ENCODE measurements around the gene TECPR2. TPM values are rescaled to one million over a fixed set of nuclear protein-coding genes. Genes with fewer than 3 reads are reported as not detected.

Gene TECPR2
- total and polyA plus RNA-seq, 8 donors: 3.3 to 18.2 (median 10.5) TPM

DNA sequence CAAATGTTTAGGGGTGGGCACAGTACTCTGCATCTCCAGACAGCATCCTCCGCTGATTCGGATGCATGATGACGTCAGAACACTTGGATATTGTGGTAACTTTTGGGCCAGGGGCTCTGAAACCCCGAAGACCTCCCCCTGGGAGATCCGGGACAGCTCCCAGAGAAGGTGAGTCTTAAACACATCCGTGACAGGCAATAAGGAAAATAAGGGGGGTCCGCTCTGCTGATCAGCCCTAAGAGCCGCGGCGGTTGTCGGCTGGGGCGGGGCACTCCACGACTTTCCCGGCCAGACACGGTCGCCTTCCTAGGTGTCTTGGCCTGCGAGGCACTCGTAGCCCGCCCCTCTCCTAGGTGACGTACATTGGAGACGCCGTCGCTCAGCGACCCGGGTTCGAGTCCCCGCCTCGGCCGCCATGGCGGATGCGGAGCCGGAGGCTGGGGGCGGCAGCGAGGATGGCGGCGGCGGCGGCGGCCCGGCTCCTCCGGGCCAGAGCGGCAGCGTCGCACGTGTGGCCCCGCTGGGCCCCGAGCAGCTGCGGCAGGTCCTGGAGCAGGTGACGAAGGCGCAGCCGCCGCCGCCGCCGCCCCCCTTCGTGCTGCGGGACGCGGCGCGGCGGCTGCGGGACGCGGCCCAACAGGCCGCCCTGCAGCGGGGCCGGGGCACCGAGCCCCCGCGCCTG is 43.2 kb upstream of the TECPR2 start, which contains the start of gene ZNF839:
Gene ZNF839 (plus strand): TSS at position 396 of the 682 bp plus-strand sequence. CDS start 20 bp downstream, at position 416.
- peaks cover 6 to 17% (median 10%) of the 10 kb centered on the region in 3 donors for H3K4me1 ChIP-seq
- ATAC-seq: peak; percentile 58 to 78 (median 70)
- TF ChIP-seq, protein P1, sequence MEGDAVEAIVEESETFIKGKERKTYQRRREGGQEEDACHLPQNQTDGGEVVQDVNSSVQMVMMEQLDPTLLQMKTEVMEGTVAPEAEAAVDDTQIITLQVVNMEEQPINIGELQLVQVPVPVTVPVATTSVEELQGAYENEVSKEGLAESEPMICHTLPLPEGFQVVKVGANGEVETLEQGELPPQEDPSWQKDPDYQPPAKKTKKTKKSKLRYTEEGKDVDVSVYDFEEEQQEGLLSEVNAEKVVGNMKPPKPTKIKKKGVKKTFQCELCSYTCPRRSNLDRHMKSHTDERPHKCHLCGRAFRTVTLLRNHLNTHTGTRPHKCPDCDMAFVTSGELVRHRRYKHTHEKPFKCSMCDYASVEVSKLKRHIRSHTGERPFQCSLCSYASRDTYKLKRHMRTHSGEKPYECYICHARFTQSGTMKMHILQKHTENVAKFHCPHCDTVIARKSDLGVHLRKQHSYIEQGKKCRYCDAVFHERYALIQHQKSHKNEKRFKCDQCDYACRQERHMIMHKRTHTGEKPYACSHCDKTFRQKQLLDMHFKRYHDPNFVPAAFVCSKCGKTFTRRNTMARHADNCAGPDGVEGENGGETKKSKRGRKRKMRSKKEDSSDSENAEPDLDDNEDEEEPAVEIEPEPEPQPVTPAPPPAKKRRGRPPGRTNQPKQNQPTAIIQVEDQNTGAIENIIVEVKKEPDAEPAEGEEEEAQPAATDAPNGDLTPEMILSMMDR (IDR thresholded peaks at IDR 0.05): no peak
- H3K9me3 ChIP-seq: no peaks in the 10 kb centered on the region
- peak within 1 kb of the TSS; percentile 57 to 82 (median 68) for H3K4me3 ChIP-seq
- H3K27me3 ChIP-seq: no peaks in the 10 kb centered on the region
- FAIRE-seq: no peak
- WGBS, 2 donors: 0% methylated on average over 36 to 71 of the region's 71 CpGs
- peak; percentile 90 to 97 (median 93) for DNase-seq
- H3K36me3 ChIP-seq: no peaks in the 10 kb centered on the region
- intact Hi-C loops (cut with DNase I): no loop called here
- H3K27ac ChIP-seq: peak within 1 kb of the TSS; percentile 73 to 90 (median 84)

DNA sequence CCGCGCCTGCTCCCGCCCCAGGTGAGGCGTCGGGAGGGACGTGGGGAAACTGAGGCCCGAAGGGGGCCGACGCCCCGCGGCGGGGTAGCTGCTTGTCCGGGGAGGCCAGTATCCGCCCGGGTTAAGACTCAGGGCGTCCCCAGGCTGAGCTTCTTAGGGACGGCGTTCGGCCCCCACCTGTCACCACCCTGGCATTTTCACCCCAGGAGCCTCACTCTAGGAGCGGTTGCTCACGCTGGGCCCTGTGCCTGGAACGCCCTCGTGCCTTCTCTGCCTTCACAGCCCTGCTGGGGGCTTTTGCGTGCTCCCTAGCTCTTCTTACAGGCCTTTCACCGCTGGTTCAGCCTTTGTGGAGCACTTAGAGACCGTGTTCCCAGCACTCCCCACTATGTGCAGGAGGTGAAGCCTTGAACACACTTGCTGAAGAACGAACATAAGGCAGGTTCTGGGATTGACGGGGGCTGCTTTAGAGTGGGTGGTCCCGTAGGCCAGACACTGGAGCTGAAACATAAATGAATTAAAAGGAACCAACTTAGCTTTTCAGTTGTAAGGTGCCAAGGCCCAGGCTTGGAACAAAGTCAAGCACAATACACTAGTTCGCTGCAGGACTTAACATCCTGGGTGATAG is 42.6 kb upstream of the TECPR2 start:
- peak in 3 of 4 donors; percentile 5 to 9 (median 6) for ATAC-seq
- H3K4me1 ChIP-seq: peaks cover 6 to 17% (median 10%) of the 10 kb centered on the region in 3 donors
- no peak for FAIRE-seq

DNA sequence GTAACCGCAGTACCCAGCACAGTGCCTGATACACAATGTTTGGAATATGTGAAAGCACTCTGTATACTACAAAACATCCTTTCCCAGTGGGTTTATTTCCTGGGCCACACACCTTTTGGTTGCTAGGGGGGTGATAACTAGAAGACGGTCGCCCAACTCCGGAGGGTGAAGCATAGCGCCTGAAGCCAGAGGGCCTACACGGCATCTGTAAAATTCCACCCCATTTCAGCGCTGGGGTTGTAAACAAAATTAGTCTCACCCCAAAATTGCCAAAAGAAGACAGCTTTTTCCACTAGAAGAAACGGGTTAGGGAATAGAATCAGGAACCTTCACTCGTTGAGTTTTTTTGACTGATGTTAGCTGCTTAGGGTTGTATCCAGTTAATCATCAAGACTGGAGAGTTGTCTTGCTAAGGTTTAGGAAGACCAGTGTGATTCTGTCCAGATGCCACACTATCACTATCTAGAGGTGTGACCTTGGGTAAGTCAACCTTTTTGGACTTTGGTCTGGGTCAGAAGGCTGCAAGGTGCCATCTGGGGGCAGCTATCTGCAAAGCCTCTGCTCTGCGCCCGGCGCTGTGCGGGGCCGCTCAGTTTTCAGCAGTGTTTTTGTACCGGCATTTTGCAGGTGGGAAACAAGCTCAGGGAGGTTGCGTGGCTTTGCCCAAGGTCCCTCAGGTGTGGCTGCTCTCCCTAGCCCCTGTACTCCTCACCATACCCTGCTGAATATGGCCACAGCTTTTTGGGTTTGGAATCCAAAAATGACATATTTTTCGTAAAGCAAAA is 41.9 kb upstream of the TECPR2 start:
- intact Hi-C loops (cut with DNase I): no loop called here
- 51 to 57% methylated on average over 17 of the region's 17 CpGs for WGBS, 2 donors
- DNase-seq (peak in 1 of 6 donors; percentile 53), FAIRE-seq (no peak), ATAC-seq (no peak)
- no peaks in the 10 kb centered on the region for H3K27me3 ChIP-seq
- no peaks in the 10 kb centered on the region for H3K9me3 ChIP-seq
- peaks cover 0 to 2% (median 0%) of the 10 kb centered on the region in 3 donors for H3K36me3 ChIP-seq
- TF ChIP-seq, protein P1 (IDR thresholded peaks at IDR 0.05): no peak
- peaks cover 6 to 17% (median 10%) of the 10 kb centered on the region in 3 donors for H3K4me1 ChIP-seq
- peak overlapping the region in 3 of 4 donors; percentile 59 to 82 (median 76) for H3K4me3 ChIP-seq
- H3K27ac ChIP-seq: peak overlapping the region in 2 of 4 donors; percentile 88 to 90

More for the DNA sequence above, 42.6 kb upstream of the TECPR2 start:
- intact Hi-C loops (cut with DNase I): no loop called here
- Histone ChIP-seq H3K27me3 (no peaks in the 10 kb centered on the region), H3K9me3 (no peaks in the 10 kb centered on the region), H3K4me3 (peak overlapping the region; percentile 57 to 82 (median 68)), H3K36me3 (no peaks in the 10 kb centered on the region), H3K27ac (peak overlapping the region; percentile 73 to 90 (median 84))
- peak; percentile 46 to 81 (median 60) for DNase-seq
- TF ChIP-seq, protein P1 (IDR thresholded peaks at IDR 0.05): no peak
- WGBS, 2 donors: 3 to 4% methylated on average over 23 to 30 of the region's 30 CpGs

DNA sequence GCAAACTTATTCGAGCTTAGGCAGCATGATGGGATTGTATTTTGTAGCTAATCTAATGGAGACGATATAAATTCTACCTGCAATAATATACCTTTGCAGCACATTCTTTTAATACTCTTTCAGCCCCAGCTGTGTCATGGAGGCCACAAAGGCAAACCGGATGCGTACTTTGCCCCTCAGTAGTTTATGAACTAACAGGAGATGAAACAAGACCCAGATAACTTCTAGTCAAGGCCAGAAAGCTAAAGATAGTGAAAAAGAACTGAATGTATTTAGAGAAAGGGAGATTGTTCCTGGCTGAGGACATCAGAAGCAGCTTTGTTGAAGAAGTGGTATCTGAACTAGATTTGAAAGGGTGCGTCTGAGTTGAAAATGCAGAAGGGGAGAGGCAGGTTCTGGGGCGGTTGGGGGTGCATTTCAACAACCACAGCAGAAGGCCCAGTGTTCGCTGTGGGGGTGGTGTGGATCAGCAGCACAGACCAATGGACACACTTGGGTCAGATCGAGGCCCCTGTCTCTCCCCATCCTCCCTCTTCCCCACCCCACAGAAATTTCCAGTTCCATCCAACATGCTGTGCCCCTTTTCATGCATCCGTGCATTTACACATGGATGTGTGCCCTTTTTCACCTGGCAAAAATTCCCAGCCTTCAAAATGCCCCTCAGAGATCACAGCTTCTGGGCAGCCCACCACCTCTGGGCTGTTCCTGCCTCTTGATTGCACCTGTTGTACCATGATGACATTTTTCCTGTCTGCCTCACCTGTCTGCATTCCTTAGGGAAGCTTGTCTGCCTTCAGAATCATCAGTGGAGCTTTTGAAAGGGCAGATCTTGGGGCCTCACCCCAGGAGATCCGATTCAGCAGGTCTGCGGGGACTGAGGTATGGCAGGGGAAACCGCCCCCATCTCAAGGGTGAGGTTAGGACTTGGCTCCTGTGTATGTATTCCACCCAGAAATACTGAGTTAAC is 41.0 kb upstream of the TECPR2 start:
- no peak for ATAC-seq
- peaks cover 6 to 12% (median 10%) of the 10 kb centered on the region in 3 donors for H3K4me1 ChIP-seq
- peaks cover 0 to 11% (median 0%) of the 10 kb centered on the region in 3 donors for H3K36me3 ChIP-seq
- no peaks in the 10 kb centered on the region for H3K27me3 ChIP-seq
- FAIRE-seq: no peak
- TF ChIP-seq, protein P1 (IDR thresholded peaks at IDR 0.05): no peak
- H3K9me3 ChIP-seq: no peaks in the 10 kb centered on the region
- H3K27ac ChIP-seq: no peak overlapping the region
- intact Hi-C loops (cut with DNase I): no loop called here
- DNase-seq: peak in 1 of 6 donors; percentile 34
- no peak overlapping the region for H3K4me3 ChIP-seq
- WGBS, 2 donors: 67 to 75% methylated on average over 12 of the region's 12 CpGs

Data from pancreas (tissue), 10 donors.